ENCODE results near the gene CBFA2T2.
"Not testable (repeated sequence)": the region's sequence is repeated elsewhere in the genome, so short reads cannot be mapped to it uniquely, and the experiment has no call there.

The CBFA2T2 gene

DNA sequence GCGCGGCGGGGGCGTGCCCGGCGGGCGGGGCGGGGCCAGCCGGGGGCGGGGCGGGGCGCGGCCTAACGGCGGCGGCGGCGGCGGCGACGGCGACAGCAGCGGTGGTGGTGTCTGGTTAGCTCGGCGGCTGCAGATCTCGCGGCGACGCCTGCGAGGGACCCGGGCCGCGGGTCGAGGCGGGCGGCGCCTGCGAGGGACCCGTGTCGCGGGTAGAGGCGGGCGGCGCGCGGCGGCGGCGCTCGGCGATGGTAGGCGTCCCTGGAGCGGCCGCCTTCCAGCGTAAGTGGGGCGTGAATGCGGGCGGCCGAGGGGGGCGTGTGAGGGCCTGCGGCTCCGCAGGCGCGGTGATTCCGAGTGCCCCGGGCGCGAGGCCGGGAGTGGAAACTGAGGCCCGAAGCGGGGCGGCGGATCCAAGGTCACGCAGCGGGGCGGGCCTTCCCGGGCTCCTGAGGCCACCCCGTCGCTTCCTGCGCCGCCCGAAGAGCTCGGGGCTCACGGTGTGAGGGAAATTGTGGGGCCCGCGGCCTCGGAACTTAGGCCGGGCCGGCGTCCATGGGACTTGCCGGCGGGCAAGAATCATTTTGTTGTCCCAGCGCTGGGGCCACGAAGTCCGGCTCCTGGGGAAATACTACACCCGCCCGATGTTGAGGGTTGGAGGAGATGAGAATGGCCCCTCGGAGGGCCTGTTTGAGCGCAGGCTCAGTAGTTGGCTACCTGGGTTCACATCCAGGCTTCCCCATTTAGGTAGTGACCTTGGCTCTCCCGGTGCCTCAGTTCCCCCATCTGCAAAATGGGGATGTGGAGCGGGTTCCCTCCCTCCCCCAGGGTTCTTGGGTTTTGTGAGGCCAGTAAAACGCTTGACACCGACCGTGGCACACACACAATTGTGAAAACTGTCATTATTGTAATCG is at the start of gene CBFA2T2:
Gene CBFA2T2 (plus strand): TSS at position 74 of the 911 bp plus-strand sequence. CDS start 172 bp downstream, at position 246.
- DNase-seq (ENCODE audit: low read depth in 2 of 2) = peak in 1 of 2 donors; percentile 36

GRCh38 chr20:33440562-33440961 is 49.3 kb upstream of the CBFA2T2 start:
- DNase-seq (ENCODE audit: low read depth in 2 of 2) = not testable (repeated sequence)

- no peak for DNase-seq (ENCODE audit: low read depth in 2 of 2)
These were observed 48.5 kb upstream of the CBFA2T2 start for GRCh38 chr20:33441142-33441955.

- no peak for DNase-seq (ENCODE audit: low read depth in 2 of 2)
These were observed 47.5 kb upstream of the CBFA2T2 start for GRCh38 chr20:33442136-33443005.

- no peak for DNase-seq (ENCODE audit: low read depth in 2 of 2)
These were observed 46.8 kb upstream of the CBFA2T2 start for GRCh38 chr20:33443006-33443511.

DNA sequence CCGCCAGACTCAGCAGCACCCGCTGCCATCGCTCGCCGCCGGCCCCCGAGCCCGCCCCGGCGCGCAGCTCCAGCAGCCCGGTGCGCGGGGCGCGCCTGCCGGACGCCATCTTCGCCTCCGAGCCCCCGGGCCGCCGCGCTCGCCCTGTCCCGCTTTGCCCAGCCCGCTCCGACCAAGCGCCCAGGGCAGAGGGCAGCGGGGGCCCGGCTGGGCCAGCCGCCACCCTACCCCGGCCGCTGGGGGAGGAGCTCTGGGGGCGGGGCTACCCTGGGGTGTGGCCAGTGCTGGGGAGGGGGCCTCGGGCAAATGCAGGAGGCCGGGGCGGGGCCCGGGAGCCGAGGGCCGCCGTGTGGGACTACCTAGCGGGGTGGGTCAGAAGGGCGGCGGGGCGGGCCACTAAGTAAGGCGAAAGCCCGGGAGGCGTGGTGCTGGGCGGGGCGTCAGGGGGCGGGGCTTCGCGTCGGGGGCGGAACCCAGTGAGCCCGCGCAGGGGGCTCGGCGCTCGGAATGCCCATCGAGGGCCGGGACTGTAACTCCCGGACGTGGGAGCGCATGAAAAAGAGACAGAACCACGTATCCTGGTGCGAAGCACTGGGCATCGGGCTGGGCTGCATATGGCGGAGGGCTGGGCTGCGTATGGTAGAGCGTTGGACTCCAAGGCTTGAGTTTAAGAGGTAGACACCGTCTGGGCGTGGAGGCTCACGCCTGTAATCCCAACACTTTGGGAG is 46.2 kb upstream of the CBFA2T2 start, which contains the start of gene SNTA1:
Gene SNTA1 (minus strand): TSS at position 252 of the 728 bp plus-strand sequence. CDS start 143 bp downstream, at position 109.
- DNase-seq (ENCODE audit: low read depth in 2 of 2) = peak; percentile 87 to 92

GRCh38 chr20:33444797-33445560 is 44.9 kb upstream of the CBFA2T2 start:
- DNase-seq (ENCODE audit: low read depth in 2 of 2) = peak in 1 of 2 donors; percentile 20

- no peak for DNase-seq (ENCODE audit: low read depth in 2 of 2)
These were observed 43.8 kb upstream of the CBFA2T2 start for GRCh38 chr20:33445881-33446625.

DNA sequence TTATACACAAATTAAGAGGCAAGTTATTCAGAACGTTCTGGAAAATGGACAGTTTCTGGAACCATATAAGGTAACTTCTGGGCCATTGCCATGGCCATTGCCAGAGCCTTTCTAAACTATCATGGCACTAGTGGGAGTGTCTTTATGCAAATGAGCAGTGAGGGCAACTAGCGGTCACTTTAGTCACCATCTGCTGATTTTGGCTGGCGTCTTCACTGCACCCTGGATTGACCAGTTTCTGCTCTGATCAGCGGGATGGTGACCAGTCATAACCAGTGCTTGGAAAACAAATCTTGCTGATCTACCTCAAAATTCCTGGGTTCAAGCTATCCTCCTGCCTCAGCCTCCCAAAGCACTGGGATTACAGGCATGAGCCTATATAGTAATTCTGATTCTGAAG is 39.0 kb upstream of the CBFA2T2 start:
- DNase-seq (ENCODE audit: low read depth in 2 of 2) = no peak

DNA sequence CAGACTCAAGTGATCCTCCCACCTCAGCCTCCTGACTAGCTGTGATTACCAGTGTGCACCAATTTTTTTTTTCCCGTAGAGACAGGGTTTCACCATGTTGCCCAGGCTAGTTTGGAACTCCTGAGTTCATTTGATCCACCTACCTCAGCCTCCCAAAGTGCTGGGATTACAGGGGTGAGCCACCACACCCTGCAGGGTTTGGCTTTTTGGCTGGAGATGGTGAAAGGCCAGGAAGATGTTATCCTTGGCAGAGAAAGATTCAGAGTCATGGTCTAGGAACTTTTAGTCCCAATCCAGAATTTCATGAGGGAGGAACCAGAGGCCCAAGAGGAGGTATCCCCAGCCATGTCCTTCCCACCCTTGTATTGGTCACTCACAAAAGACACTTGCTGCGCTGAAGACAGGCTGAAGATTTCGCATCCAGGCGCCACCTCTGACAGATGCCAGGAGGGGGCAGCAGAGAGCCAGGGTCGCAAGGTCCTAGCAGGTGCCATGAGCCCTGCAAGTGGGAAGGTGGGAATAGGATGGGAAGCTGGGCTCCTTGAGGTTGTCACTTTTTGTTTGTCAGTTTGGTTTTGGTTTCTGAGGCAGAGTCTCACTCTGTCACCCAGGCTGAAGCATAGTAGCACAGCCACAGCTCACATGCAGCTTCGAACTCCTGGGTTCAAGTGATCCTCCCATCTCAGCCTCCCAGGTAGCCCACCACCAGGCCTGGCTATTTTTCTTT is 32.8 kb upstream of the CBFA2T2 start:
- DNase-seq (ENCODE audit: low read depth in 2 of 2) = peak; percentile 73 to 87

- DNase-seq (ENCODE audit: low read depth in 2 of 2) = no peak
These were observed 30.3 kb upstream of the CBFA2T2 start for GRCh38 chr20:33459599-33459998.

- no peak for DNase-seq (ENCODE audit: low read depth in 2 of 2)
These were observed 29.2 kb upstream of the CBFA2T2 start for GRCh38 chr20:33460711-33461110.

DNA sequence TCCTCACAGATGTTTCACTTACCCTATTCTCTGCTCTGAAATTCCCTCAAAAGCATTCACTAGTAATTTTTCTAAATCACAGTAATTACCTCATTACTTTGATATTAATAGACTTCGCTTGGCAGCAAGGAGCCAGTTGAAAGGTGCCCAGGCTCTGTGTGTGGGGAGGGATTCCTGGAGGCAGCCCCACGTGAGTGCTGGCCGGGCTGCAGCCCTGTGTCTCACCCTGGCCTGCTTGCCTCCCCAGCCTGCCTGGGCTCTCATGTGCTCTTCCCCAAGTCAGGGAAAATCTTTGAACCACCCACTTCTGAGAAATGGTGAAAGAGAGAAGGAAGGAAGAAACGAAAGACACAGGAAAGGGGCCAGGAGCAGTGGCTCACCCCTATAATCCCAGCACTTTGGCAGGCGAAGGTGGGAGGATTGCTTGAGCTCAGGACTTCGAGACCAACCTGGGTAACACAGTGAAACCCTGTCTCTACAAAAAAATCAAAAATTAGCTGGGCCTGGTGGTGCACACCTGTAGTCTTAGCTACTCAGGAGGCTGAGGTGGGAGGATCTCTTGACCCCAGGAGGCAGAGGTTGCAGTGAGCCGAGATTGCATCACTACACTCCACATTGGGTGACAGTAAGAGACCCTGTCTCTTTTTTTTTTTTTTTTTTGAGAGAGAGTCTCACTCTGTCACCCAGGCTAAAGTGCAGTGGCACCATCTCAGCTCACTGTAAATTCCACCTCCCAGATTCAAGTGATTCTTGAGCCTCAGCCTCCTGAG is 26.4 kb upstream of the CBFA2T2 start:
- no peak for DNase-seq (ENCODE audit: low read depth in 2 of 2)

GRCh38 chr20:33464759-33465158 is 25.1 kb upstream of the CBFA2T2 start:
- not testable (repeated sequence) for DNase-seq (ENCODE audit: low read depth in 2 of 2)

DNA sequence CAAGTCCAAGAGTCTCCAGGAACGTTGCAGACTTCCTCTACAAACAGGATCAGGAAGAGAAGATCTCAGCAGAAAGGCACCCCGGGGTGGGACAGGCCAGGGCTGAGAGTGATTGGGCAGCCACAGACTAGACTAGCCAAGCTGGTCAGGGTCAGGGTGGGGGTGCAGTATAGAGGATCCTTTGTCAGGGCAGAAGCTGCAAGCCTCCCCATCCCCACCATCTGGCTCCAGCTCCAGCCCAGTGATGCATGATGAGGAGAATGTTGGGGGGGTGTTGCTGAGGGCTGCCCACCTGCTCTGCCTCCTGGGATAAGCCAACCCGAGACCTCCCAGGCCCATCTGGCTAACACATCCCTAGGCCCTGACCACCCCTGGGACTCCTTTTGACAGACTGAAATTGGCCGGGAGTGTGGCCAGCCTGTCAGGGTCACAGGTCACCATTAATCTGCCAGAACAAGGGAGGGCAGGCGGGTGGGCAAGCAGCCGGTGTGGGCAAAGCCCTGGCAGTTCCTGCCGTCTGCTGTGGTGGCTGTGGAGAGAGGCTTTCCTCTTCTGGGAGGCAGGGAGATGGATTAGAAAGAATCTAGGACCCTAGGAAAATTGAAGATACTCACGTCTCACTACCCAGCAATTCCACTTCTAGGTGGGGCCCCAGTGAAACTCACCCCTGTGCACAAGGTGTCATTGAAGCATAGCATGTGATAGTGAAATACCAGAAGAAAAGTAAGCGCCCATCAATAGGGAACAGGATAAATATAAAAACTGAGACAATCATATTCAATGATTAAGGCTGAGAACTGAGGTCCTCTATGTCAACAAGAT is 24.2 kb upstream of the CBFA2T2 start:
- no peak for DNase-seq (ENCODE audit: low read depth in 2 of 2)

- no peak for DNase-seq (ENCODE audit: low read depth in 2 of 2)
These were observed 23.6 kb upstream of the CBFA2T2 start for GRCh38 chr20:33466303-33466646.

DNA sequence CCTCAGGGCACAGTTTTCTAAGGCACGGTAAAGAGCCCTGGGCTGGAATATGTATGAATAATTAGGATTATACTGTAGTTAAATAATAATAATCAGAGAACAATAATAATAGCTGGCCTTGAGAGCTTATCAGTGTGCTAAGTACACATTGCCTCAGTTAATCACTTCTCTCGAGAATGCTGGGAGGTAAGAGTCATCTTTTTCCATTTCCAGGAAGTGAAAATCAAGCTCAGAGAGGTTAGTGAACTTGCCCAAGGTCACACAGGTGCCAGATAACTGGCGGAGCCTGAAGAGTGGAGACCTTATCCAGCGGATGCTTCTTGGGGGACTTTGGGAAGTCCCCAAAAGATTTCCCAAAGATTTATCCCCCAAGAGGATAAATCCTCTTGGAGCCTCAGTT is 19.4 kb upstream of the CBFA2T2 start:
- DNase-seq (ENCODE audit: low read depth in 2 of 2) = no peak
